OCI-LY1 (cell line): ENCODE measurements around the gene LIPH.

ENCODE experiments used
- H2AFZ ChIP-seq: fragments of 200-600 bp; sonication (generic), shearing (Covaris generic); 2 replicates; pipeline ENCODE4 v1.6.0; 2014; ENCODE audit warnings: antibody characterized with exemption, mild to moderate bottlenecking, low read length
- H3F3A ChIP-seq: fragments of 200-600 bp; sonication (generic), shearing (Covaris generic); 2 replicates; pipeline ENCODE4 v1.6.0; 2014; ENCODE audit warnings: mild to moderate bottlenecking, antibody characterized with exemption, low read length, moderate library complexity; ENCODE audit not compliant: insufficient read depth
- H3K27ac ChIP-seq: fragments of 200-600 bp; sonication (generic); 2 replicates; pipeline ENCODE4 v1.5.1; 2014; ENCODE audit warnings: low read length, mixed run types, mild to moderate bottlenecking, low read depth; ENCODE audit not compliant: poor library complexity, severe bottlenecking
- H3K27me3 ChIP-seq: fragments of 200-600 bp; sonication (generic); 2 replicates; pipeline ENCODE4 v1.6.0; 2014; ENCODE audit warnings: antibody characterized with exemption, mild to moderate bottlenecking, low read length, moderate library complexity; ENCODE audit not compliant: insufficient read depth
- H3K36me3 ChIP-seq: fragments of 200-600 bp; sonication (generic); 2 replicates; pipeline ENCODE4 v1.6.1; 2014; ENCODE audit warnings: mild to moderate bottlenecking, antibody characterized with exemption, low read length, moderate library complexity, mixed read lengths; ENCODE audit not compliant: insufficient read depth
- H3K4me1 ChIP-seq: fragments of 200-600 bp; sonication (generic); 2 replicates; pipeline ENCODE4 v1.5.1; 2014; ENCODE audit warnings: mild to moderate bottlenecking, low read length, moderate library complexity; ENCODE audit not compliant: insufficient read depth, severe bottlenecking
- H3K4me2 ChIP-seq: fragments of 200-600 bp; sonication (generic), shearing (Covaris generic); 2 replicates; pipeline ENCODE4 v1.6.1; 2014; ENCODE audit warnings: low read length
- H3K4me3 ChIP-seq: fragments of 200-600 bp; sonication (generic); 2 replicates; pipeline ENCODE4 v1.5.1; 2014; ENCODE audit warnings: low read length, low read depth, mild to moderate bottlenecking, mixed read lengths; ENCODE audit not compliant: poor library complexity, severe bottlenecking
- H3K79me2 ChIP-seq: fragments of 200-600 bp; shearing (Covaris generic); 2 replicates; pipeline ENCODE4 v1.6.1; 2016; ENCODE audit warnings: mixed run types, low read length, mixed read lengths; ENCODE audit not compliant: insufficient read depth
- H3K9ac ChIP-seq: fragments of 200-600 bp; sonication (generic), shearing (Covaris generic); 2 replicates; pipeline ENCODE4 v1.6.1; 2014; ENCODE audit warnings: mild to moderate bottlenecking, low read length, mixed read lengths
- H3K9me2 ChIP-seq: fragments of 200-600 bp; sonication (generic), shearing (Covaris generic); 2 replicates; pipeline ENCODE4 v1.6.1; 2014; ENCODE audit warnings: low read depth, mild to moderate bottlenecking, low read length, mixed read lengths
- H3K9me3 ChIP-seq: fragments of 200-600 bp; shearing (Covaris generic); 2 replicates; pipeline ENCODE4 v1.6.1; 2014; ENCODE audit warnings: low read length, mixed read lengths
- H4K20me1 ChIP-seq: fragments of 200-600 bp; sonication (generic), shearing (Covaris generic); 2 replicates; pipeline ENCODE4 v1.6.0; 2016; ENCODE audit warnings: mild to moderate bottlenecking, low read length; ENCODE audit not compliant: insufficient read depth
- EZH2 ChIP-seq: fragments of 200-600 bp; sonication (generic), shearing (Covaris generic); IDR thresholded peaks from 2 replicates; pipeline ENCODE4 v1.8.0; 2017; ENCODE audit warnings: borderline replicate concordance, mixed run types, mild to moderate bottlenecking, antibody characterized with exemption, low read length, moderate library complexity, mixed read lengths
- TF ChIP-seq, protein P1 (sequence below): fragments of 200-600 bp; sonication (generic), shearing (Covaris generic); IDR thresholded peaks from 2 replicates; pipeline ENCODE4 v1.5.1; 2017; ENCODE audit warnings: mild to moderate bottlenecking, antibody characterized with exemption, low read length, moderate library complexity, mixed read lengths

The LIPH gene

GRCh38 chr3:185460719-185461350 lies 91.6 kb downstream of the LIPH start:
- Histone ChIP-seq H3K4me2 (no peak overlapping the region), H3K27ac (no peak overlapping the region), H3F3A (no peaks in the 10 kb centered on the region), H3K36me3 (no peaks in the 10 kb centered on the region), H3K9ac (no peak overlapping the region), H3K9me3 (no peaks in the 10 kb centered on the region), H3K4me3 (no peak overlapping the region), H3K9me2 (no peaks in the 10 kb centered on the region), H3K27me3 (no peaks in the 10 kb centered on the region), H3K79me2 (no peaks in the 10 kb centered on the region), H2AFZ (no peak overlapping the region), H3K4me1 (no peaks in the 10 kb centered on the region), H4K20me1 (no peaks in the 10 kb centered on the region)
- TF ChIP-seq, protein P1, sequence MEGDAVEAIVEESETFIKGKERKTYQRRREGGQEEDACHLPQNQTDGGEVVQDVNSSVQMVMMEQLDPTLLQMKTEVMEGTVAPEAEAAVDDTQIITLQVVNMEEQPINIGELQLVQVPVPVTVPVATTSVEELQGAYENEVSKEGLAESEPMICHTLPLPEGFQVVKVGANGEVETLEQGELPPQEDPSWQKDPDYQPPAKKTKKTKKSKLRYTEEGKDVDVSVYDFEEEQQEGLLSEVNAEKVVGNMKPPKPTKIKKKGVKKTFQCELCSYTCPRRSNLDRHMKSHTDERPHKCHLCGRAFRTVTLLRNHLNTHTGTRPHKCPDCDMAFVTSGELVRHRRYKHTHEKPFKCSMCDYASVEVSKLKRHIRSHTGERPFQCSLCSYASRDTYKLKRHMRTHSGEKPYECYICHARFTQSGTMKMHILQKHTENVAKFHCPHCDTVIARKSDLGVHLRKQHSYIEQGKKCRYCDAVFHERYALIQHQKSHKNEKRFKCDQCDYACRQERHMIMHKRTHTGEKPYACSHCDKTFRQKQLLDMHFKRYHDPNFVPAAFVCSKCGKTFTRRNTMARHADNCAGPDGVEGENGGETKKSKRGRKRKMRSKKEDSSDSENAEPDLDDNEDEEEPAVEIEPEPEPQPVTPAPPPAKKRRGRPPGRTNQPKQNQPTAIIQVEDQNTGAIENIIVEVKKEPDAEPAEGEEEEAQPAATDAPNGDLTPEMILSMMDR, result peak; percentile 57
- TF ChIP-seq EZH2, result no peak

DNA sequence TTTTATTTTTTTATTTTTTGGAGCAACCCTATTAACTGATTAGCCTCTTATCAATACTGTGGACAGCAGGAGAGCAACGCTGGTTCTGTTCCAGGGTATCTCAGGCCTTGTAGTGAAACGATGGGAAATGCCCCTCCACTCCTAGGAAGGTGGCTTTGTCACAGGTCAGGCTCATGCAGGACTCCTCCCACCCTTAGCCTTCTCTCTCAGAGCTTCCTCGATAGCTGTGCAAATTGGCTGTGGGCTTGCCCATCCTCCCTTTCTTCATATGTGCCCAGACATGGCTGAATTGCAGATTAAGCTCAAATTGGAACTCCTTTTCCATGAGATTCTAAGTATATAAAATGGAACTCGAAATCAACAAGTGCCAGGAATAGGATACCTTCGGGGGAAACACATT lies 92.1 kb downstream of the LIPH start:
- no peak overlapping the region for H3K4me3 ChIP-seq
- no peak overlapping the region for H3K9ac ChIP-seq
- H3F3A ChIP-seq, result no peaks in the 10 kb centered on the region
- no peak overlapping the region for H2AFZ ChIP-seq
- H3K27me3 ChIP-seq, result no peaks in the 10 kb centered on the region
- no peaks in the 10 kb centered on the region for H3K79me2 ChIP-seq
- no peaks in the 10 kb centered on the region for H3K36me3 ChIP-seq
- TF ChIP-seq, protein P1, result no peak
- no peak for TF ChIP-seq EZH2
- H4K20me1 ChIP-seq, result no peaks in the 10 kb centered on the region
- H3K9me2 ChIP-seq, result no peaks in the 10 kb centered on the region
- no peaks in the 10 kb centered on the region for H3K9me3 ChIP-seq
- H3K4me1 ChIP-seq, result no peaks in the 10 kb centered on the region
- H3K4me2 ChIP-seq, result no peak overlapping the region
- no peak overlapping the region for H3K27ac ChIP-seq

DNA sequence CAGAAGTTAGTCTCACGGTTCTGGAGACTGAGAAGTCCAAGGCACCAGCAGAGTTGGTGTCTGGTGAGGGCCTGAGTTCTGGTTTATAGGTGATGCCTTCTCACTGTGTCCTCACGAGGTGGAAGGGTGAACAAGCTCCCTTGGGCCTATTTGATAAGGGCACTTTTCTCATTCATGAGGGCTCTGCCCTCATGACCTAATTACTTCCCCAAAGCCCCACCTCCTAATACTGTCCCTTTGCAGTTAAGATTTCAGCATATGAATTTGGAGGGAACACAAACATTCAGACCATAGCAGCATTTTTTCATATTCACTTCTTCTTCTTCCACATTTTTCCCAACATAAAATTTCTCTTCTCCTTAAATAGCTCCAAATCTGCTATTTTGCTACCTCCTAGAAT lies 95.0 kb downstream of the LIPH start:
- no peaks in the 10 kb centered on the region for H3K79me2 ChIP-seq
- no peak overlapping the region for H3K4me3 ChIP-seq
- H3K4me2 ChIP-seq, result no peak overlapping the region
- no peaks in the 10 kb centered on the region for H3K9me3 ChIP-seq
- H2AFZ ChIP-seq, result no peak overlapping the region
- TF ChIP-seq EZH2, result no peak
- TF ChIP-seq, protein P1, result no peak
- no peaks in the 10 kb centered on the region for H3K36me3 ChIP-seq
- H3K9me2 ChIP-seq, result no peaks in the 10 kb centered on the region
- no peak overlapping the region for H3K9ac ChIP-seq
- no peak overlapping the region for H3K27ac ChIP-seq
- H3K4me1 ChIP-seq, result no peaks in the 10 kb centered on the region
- H3K27me3 ChIP-seq, result no peaks in the 10 kb centered on the region
- no peaks in the 10 kb centered on the region for H3F3A ChIP-seq
- H4K20me1 ChIP-seq, result no peaks in the 10 kb centered on the region
